GM18907 (cell line): ENCODE results near the gene RNF121.

Experiments used
- ATAC-seq: cut with Tn5 transposase; IDR thresholded peaks from one replicate; pipeline ENCODE4 v1.9.1; 2021; ENCODE audit warnings: mild to moderate bottlenecking, moderate library complexity; ENCODE audit not compliant: unreplicated experiment

The RNF121 gene

GRCh38 chr11:71934213-71934612 lies 5.4 kb downstream of the RNF121 start:
- ATAC-seq = no peak

DNA sequence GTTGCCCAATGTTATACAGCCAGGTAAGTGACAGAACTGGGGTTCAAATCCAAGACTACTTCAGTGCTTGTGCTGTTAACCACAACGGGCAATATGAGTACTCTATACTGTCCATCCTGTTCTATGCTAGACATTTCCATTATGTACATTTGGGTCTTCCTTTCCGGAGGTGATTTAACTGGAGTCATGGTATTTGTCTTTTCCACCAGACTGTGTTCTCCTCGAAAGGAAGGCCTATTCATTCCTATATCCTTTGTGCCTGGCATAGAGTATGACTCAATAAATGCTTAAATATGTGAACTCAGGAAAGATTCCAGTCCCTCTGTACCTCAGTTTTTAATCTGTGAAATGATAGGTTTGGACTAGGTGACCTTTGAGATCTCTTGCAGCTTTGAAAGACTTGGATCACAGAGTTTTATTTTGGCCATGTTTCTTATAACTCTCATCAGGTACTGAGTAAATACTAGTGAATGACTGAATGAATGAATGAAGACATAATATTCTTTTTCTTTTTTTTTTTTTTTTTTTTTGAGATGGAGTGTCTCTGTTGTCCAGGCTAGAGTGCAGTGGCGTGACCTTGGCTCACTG lies 6.6 kb downstream of the RNF121 start:
- no peak for ATAC-seq

GRCh38 chr11:71936825-71937224 lies 8.0 kb downstream of the RNF121 start:
- no peak for ATAC-seq

- no peak for ATAC-seq
Observed at GRCh38 chr11:71937826-71938225, 9.0 kb downstream of the RNF121 start.

- no peak for ATAC-seq
Observed at GRCh38 chr11:71940561-71941219, 11.8 kb downstream of the RNF121 start.

- no peak for ATAC-seq
Observed at GRCh38 chr11:71946144-71946571, 17.3 kb downstream of the RNF121 start.

GRCh38 chr11:71947498-71947897 lies 18.7 kb downstream of the RNF121 start:
- ATAC-seq = no peak

DNA sequence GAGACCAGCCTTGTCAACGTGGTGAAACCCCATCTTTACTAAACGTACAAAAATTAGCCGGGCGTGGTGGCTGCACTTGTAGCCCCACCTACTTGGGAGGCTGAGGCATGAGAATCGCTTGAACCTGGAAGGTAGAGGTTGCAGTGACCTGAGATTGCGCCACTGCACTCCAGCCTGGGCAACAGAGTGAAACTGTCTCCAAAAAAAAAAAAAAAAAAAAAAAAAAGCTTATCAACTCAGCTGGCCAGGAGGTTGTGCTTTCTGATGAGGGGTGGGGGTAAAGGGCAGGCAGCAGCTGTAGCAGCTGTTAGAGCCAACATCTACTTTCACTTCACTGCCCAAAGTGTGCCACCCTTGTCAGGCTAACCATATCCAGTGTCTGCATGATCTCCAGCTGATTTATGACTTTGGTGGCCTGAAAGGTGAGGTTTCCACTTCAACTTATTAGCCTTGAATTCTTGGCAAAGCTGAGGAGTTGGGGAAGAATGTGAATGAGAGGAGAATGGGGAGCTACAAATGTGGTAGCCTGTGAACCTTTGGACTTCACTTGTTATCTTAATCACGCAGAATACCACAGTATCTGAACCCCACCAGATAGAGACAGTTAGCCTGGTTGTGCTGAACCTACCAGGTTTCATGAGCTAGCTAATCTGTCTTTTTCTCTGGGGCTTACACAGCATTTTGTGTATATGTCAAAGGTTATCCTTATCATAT lies 19.6 kb downstream of the RNF121 start:
- no peak for ATAC-seq

GRCh38 chr11:71949034-71949433 lies 20.2 kb downstream of the RNF121 start:
- ATAC-seq = no peak

- no peak for ATAC-seq
Observed at GRCh38 chr11:71951741-71952310, 23.0 kb downstream of the RNF121 start.

DNA sequence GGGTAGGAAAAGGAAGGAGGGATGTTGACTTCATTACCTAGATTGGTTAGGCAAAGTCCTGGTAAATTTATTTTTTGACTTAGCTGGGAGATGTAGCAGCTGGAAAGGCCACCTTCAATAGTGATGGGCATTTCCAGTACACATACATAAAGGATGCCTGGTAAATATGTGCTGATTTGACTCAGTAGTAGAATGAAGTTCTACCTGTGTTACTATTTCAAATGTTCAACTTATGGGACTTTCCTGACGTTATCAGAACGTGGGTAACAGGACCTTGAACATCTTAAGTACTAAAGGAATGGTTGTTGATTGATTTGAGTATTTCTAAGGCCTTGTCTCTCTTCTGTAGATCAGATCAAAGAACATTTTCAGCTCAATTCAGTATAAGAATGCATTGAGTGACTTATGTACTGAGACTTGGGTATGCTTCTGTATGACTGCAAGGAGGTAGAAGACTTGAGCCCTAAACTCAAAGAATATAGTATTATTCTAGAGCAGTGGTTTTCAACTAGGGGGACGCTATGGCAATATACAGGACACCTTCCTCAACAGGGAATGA lies 27.1 kb downstream of the RNF121 start:
- ATAC-seq = no peak

- ATAC-seq = peak; percentile 74
Observed at GRCh38 chr11:71962428-71963038, 33.7 kb downstream of the RNF121 start.

DNA sequence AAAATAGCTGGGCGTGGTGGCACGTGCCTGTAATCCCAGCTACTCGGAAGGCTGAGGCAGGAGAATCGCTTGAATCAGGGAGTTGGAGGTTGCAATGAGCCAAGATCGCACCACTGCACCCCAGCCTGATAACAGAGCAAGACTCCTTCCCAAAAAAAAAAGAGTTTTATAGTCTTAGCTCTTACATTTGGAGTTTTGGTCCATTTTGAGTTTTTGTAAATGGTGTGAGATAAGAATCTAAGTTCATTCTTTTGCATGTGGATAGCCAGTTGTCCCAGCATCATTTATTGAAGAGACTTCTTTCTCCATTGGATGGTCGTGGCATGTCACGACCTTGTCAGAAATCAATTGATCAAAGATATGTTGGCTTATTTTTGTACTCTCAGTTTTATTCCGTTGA lies 34.6 kb downstream of the RNF121 start:
- ATAC-seq = no peak

DNA sequence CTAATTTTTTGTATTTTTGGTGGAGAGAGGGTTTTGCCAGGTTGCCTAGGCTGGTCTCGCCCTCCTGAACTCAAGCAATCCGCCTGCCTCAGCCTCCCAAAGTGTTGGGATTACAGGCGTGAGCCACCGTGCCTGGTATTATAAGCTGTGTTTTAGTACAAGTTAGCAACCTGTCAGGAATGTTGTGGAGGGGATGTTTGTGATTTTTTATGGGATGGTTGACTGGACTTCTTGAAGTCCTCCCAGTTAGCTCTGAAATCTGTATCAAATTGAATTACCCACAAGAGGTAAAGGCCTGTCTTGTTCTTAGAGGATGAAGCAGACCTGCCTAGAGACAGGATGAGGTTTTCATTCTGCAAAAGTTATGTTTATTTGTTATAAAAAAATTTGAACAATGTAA lies 35.8 kb downstream of the RNF121 start:
- no peak for ATAC-seq

- ATAC-seq = no peak
Observed at GRCh38 chr11:71971680-71972079, 42.8 kb downstream of the RNF121 start.

- no peak for ATAC-seq
Observed at GRCh38 chr11:71976551-71976950, 47.7 kb downstream of the RNF121 start.

DNA sequence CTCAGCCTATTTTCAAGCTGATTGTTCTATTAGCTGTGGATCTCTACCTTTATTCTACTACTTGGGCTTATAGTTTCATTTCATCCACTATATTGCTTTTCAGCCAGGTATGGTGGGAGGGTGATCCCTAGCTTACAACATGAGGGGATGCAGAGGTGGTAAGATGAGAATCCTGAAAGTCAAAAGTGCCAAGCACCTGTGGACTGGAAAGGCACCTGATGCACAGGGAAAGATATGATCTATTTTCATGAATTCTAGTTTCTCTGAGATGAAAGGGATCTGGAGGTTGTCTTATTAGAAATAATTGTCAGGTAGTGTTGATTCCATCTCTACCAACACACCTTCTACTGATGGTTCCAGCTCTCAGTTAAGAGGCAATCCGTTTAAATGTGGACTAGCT lies 48.2 kb downstream of the RNF121 start:
- ATAC-seq = no peak

GRCh38 chr11:71977743-71978418 lies 49.0 kb downstream of the RNF121 start:
- ATAC-seq = no peak

DNA sequence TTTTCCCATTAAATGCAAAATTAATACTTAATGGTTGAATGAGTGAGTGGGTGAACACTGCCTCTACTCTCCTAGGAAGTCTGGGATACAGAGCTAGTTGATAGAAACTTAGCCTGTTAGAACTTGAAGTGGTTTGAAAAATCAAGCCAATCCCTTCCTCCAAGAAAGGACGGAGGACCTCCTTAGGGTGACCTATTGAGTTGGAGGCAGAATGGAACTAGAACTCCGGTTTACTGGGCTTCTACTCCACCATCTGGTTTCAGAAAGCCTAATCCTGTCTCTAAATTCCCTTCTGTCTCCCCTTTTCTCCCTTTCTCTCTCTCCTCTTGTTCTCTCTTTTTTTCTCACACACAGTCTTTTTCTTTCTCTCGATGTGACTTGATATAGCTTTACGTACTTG lies 50.2 kb downstream of the RNF121 start:
- ATAC-seq = no peak

DNA sequence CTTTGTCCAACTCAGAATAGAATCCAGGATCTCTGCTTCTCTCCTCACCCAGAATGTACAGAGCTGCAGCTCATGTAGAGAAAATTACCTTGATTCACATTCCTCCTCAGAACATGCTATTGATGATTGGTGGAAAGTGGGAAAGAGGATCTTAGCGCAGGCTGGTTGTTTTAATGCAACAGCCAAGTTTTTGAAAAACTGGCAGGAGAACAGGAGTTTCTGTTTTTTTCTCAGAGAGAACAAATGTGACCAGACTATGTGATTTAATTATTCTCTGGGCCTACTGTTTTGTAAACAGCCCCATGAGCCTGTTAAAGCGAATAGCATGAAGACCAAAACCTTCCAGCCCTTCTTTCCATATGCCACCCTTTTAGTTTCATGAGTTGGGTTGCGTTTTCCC lies 50.8 kb downstream of the RNF121 start:
- ATAC-seq = no peak

DNA sequence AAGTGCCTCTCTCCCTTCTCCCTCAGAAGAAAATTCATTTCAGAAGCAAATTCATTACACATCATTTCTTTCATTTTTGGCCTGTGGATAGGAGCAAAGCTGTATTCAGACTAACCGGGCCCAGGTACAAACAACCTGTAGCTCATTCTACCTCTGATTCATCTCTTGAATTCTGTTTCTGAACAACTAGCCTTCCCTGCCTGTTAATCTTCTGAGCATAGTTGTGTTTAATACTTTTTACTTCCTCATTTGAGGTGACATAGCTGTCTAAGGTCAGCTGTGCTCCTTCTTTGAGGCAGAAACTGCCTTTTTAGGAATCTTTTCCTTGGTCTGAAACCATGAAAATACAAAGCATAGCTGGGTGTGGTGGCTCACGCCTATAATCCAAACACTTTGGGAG lies 57.3 kb downstream of the RNF121 start:
- no peak for ATAC-seq
